NCI-H524 (cell line): ENCODE results near the gene SRSF3.

ENCODE experiments used
- DNase-seq, 2 experiments: peaks; one replicate each; lab custom pipeline; 2025; lab: John Stamatoyannopoulos, UW

The SRSF3 gene

DNA sequence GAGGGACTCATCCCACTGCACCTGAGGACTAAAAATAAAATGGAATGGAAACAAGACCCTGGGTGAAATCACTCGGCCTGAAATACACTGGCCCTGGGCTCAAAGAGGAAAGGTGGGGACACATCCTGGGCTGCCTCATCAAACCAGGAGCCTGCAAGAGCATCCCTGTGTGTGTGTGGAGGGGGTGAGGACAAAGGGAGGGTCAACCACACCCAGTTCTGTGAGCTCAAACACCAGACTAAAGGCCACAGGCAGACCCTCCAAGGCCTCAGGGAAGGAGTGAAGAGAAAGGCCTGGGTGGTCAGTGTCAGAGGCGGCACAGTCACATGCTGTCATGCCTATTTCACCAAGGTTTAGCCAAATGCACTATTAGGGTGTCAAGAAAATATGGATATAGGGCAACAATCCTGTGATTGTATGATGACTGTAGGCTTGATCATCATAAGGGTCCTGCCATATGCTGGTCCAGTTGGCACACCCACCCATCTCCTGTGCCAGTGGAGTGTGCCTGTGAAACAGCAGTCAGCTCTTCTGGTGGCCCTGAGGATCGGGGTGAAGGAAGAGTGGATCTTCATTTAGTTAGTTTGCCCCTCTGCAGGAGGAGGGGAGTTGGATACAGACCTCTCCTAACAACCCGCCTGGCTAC, 28.9 kb downstream of the SRSF3 start:
- DNase-seq, result no peak

DNA sequence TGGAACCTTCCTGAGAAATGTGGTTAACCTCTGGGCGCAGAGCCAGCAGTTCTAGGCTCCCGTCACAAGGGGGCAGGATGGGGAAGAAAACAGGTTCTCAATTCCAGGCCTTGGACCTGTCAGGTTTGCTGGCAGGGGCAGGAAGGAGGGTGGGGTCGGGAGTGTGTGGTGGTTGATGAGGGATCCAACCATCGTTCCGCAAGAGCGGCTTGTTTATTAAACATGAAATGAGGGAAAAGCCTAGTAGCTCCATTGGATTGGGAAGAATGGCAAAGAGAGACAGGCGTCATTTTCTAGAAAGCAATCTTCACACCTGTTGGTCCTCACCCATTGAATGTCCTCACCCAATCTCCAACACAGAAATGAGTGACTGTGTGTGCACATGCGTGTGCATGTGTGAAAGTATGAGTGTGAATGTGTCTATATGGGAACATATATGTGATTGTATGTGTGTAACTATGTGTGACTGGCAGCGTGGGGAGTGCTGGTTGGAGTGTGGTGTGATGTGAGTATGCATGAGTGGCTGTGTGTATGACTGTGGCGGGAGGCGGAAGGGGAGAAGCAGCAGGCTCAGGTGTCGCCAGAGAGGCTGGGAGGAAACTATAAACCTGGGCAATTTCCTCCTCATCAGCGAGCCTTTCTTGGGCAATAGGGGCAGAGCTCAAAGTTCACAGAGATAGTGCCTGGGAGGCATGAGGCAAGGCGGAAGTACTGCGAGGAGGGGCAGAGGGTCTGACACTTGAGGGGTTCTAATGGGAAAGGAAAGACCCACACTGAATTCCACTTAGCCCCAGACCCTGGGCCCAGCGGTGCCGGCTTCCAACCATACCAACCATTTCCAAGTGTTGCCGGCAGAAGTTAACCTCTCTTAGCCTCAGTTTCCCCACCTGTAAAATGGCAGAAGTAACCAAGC, 29.6 kb downstream of the SRSF3 start:
- peak; percentile 34 to 77 for DNase-seq

DNA sequence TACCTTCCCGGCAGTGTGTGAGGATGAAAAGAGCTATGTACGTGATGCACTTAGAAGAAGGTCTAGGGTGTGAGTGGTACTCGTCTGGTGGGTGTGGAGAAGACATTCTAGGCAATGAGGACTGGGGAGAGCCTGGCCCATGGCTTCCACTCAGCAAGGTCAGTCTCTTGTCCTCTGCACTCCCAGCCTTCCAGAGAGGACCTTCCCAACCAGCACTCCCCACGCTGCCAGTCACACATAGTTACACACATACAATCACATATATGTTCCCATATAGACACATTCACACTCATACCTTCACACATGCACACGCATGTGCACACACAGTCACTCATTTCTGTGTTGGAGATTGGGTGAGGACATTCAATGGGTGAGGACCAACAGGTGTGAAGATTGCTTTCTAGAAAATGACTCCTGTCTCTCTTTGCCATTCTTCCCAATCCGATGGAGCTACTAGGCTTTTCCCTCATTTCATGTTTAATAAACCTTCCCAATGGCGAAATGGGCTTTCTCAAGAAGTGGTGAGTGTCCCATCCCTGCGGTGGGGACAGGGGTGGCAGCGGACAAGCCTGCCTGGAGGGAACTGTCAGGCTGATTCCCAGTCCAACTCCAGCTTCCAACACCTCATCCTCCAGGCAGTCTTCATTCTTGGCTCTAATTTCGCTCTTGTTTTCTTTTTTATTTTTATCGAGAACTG, 30.4 kb downstream of the SRSF3 start:
- no peak for DNase-seq

DNA sequence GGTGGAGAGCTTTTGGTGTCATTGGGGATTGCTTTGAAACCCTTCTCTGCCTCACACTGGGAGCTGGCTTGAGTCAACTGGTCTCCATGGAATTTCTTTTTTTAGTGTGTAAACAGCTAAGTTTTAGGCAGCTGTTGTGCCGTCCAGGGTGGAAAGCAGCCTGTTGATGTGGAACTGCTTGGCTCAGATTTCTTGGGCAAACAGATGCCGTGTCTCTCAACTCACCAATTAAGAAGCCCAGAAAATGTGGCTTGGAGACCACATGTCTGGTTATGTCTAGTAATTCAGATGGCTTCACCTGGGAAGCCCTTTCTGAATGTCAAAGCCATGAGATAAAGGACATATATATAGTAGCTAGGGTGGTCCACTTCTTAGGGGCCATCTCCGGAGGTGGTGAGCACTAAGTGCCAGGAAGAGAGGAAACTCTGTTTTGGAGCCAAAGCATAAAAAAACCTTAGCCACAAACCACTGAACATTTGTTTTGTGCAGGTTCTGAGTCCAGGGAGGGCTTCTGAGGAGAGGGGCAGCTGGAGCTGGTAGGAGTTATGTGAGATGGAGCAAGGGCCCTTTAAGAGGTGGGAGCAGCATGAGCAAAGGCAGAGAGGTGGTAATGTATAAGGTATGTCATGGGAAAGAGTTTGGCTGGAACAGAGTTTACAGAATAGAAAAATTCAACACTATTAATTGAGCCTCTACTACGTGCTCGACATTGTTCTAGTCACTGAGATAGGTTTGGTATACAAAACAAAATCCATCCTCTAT, 31.2 kb downstream of the SRSF3 start:
- peak; percentile 75 to 88 for DNase-seq

DNA sequence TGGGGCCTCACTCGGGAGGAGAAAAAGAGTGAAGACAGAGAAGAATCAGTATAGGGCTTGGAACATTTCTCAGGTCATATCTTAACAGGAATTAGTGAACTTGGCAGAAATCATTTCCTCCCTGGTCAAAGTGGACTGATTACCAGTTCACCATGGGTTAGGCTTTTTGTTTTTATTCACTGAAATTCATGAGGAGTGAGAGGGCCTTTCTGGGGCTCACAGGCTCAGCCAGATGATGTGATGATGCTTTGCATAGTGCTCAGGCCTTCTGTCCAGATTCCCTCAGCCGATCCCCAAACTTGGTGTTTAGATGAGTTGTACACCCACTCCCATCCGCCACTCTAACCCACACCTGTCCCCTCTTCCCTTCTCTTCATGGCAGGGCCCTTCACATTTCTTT, 32.5 kb downstream of the SRSF3 start:
- no peak for DNase-seq

DNA sequence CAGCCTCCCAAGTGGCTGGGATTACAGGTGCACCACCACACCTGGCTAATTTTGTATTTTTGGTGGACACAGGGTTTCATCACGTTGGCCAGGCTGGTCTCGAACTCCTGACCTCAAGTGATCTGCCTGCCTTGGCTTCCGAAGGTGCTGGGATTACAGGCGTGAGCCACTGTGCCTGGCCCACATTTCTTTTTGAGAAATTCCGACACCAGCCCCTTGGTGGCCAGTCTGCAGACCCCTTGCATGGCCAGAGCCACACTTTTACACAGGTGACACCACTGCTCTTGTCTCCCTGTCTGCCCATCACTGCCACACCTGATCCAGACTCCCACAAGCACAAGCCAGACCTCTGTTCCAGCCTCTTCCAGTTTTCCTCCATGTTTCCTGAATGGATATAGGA, 33.0 kb downstream of the SRSF3 start:
- no peak for DNase-seq

DNA sequence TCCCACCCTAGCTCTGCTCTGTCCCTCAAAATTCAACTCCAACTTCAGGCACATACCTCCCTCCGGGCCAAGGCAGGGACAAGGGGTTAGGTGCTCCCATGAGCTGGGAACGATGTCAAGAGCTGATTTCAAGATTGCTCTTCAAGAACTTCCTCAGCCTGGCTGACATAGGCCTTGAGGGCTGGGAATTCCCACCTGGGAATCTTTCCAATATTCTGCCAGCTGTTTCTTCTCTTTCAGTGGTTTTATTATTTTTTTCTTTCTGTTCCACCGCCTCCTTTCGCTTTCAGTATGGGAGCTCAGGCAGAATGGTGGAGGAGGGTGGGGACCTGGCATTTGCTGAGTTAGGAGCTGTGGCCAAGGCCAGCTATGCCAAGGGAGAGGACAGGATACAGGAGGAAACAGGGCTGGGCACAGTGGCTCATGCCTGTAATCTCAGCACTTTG, 33.7 kb downstream of the SRSF3 start:
- no peak for DNase-seq

DNA sequence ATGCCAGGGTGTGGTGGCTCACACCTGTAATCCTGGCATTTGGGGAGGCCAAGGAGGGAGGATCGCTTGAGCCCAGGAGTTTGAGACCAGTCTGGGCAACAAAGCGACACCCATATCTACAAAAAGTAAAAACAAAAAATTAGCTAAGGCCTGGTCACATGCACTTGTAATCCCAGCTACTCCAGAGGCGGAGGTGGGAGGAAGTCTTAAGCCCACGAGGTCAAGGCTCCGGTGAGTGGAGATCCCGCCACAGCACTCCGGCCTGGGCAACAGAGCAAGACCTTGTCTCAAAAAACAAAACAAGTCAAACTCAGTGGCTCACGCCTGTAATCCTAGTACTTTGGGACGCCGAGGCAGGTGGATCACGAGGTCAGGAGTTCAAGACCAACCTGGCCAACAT, 35.6 kb downstream of the SRSF3 start:
- no peak for DNase-seq

DNA sequence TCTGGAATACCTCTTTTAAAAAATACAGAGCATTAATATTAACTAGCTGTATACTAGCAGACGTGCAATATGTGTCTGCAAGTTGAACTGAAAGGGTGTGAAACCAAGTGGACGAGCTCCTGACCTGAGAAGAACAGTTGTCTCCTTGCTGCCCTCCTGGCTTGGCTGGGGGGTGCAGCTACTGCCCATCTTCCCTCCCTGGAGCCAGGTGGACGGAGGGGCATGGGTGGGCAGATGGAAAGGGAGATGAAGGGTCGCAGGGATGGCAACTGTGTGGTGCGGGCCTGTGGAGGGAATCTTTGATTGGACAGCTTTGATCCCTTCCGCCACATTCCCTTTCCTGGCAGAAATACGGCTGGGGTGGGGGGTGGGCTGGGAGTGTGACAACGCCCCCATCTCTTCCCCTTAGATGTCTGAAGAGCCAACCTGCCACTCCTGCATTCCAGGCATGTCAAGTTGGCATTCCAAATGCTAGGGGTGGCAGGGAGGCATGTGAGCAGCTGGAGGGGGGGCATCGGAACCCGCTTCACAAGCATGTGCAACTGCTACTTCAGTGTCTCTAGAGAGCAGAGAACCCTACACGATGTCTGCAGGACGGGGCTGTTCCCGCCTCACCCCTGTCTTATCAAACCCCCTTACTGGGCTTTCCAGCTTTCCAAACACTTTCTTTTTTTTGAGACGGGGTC, 37.3 kb downstream of the SRSF3 start:
- peak in 1 of 2 experiments; percentile 46 for DNase-seq

DNA sequence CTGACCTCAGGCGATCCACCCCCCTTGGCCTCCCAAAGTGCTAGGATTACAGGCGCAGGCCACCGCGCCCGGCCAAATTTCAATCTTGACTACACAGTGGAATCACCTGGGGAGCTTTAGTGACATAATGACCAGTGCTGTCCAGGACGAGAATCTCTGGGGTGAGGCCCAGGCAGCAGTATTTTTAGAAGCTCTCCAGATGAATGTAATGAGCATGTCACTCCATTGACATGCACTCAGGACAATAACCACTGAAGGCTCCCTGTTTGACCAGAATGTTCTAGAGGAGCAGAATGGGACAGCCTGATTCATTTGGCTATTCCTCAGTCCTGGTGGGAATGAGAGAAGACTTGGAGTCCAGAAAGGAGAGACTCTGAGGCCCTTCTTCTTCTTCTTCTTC, 39.2 kb downstream of the SRSF3 start:
- no peak for DNase-seq

DNA sequence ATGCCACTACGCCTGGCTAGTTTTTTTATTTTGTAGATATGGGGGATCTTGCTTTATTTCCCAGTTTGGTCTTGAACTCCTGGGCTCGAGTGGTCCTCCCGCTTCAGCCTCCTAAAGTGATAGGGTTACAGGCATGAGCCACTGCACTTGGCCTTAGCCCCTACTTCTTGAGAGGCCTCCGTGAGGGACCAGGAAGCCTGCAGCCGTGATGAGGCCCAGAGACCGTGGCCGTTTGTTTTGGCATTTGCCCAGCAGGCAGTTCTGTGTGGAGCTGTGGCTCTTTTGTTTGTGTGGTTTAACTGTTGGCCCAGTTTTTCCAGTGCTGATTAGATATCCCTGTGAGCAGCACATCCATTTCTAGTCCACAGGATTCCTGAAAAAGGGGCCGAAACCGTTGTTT, 39.8 kb downstream of the SRSF3 start:
- no peak for DNase-seq

DNA sequence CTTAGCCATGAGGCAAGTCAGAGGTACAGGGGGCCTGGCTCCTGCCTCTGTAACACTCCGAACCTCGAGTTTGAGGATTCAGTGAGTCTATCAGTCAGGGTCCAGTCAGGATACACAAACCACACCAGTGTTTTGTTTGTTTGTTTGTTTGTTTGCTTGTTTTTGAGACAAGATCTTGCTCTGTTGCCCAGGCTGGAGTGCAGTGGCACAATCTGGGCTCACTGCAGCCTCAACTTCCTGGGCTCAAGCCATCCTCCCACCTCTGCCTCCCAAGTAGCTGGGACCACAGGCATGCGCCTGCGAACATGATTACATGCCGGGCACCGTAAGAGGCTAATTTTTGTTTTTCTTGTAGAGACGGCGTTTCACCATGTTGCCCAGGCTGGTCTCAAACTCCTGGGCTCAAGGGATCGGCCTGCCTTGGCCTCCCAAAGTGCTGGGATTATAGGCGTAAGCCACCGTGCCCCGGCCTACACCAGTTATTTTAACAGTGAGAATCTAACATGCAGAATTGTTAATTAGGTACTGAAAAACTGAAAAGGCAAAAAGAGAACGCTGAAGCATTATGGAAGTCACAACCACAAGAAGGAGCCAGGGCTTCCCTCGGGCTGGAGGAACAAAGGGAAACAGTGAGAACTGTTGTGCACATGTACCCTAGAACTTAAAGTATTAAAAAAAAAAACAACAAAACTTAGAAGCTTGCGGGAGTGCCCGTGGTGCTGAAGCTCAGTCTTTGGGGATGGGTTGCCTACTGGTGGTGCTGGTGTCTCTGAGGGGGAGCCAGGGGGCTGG, 40.4 kb downstream of the SRSF3 start:
- DNase-seq, result no peak

DNA sequence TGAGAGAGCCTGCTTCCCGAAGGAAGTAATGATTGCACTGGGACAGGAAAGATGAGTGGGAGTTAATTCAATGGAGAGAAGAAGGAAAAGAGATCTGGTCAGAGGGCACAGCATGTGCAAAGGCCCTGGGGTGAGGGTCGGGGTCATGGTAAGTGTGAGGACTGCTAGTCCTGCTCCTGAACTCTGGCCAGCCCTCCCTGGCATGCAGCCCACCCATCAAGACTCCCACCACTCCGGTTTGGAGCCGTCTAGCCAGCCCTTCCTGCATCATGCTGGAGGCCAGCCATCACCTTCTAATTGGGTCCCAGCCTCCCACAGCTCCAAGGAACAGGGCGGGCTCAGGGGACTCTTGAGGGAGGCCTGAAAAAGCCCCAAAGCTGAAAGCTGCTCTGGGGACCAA, 42.1 kb downstream of the SRSF3 start:
- DNase-seq, result no peak

DNA sequence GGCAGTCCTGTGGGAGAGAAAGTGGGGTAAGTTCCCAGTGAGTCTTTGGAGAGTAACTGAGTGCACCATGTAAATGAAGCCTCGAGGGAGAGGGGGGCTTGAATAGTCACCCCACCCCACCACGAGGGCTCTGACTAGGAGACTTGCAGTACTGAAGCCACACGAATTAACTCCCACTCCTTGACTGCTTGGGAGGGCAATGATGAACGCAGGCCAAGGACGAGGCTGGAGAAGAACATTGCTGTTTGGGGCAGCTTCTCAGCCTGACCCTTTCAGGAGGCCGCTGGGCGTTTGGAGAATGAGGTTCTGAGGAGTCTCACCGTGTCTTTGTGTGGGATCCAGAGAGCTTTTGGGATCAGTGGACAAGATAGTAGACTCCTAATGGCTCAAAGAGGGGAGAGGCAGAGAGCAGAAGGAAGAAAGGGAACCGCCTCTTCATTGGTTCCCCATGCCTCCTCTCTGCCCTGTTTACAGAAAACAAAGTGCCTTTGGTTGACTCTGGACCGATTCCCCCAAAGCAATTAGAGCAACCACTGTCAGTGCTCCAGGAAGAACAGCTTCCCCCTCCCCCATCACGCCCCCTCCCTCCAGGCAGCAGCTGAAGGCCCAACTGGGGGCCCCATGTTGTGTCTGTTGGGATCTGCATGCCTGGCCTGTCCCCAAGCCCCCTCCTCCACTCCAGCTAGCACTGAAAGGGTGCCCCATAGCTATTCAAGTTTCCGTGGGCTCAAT, 42.7 kb downstream of the SRSF3 start:
- DNase-seq, result no peak

DNA sequence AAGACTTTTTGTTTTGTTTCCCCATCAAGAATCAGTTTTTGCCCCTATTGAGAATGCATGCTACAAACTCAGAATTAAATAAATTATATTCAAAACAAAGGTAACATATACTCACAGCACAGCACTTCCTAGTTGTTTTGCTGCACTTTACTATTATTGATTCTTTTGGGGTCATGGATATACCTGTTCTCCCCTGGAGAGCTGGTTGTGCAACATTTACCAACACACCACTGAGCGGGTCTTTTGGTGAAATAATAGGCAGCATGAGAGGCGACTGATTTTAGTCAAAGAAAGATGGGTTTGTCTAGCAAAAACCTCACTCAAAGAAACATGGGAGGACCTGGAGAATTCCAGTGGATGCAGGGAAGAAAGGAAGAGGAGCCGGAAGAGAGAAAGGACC, 44.4 kb downstream of the SRSF3 start:
- DNase-seq, result no peak

DNA sequence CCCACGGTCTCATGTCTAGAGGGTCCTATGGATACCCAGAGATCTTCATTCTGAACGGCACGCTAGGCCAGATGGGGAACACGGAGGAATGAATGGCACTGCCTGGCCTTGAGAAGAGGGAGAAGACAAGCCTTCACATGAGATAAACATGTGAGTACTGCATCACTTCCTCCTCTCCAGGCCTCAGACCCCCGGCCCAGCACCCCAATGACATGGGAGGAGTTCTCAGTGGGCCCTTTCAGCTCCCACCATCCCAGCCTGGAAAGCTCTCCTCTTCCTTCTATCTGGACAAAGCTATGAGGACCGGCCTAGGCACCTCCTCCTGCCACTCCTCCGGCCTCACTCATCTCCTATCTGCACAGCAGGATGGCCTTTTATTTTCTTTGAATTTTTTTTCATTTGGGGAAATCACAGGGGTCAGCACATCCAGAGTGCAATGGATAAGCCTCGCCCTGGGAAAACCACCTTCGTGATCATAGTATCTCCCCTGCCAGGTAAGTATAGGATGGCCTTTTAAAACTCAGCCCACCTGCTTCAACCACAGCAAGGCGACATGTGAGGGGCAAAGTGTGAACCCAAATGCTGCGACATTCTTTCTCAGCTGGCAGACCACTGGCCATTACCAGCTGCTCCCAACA, 45.1 kb downstream of the SRSF3 start:
- no peak for DNase-seq

DNA sequence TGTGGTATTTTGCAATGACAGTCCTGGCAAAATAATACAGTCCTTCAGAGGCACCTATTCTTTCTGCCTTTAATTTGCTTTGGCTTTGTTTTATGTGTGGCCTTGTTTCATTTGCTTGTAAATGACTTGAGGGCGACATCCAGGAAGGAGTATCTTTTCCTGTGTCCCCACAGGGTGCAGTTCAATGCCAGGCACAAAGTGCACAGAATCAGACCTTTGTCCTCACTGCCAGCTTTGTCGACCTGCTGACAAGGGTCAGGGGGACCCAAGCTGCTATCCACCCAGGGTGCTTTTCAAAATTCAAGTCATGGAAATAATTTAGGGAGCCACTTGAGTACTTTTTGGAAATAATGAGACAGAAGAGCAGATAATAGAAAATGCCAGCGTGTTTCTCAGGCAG, 47.4 kb downstream of the SRSF3 start:
- no peak for DNase-seq

DNA sequence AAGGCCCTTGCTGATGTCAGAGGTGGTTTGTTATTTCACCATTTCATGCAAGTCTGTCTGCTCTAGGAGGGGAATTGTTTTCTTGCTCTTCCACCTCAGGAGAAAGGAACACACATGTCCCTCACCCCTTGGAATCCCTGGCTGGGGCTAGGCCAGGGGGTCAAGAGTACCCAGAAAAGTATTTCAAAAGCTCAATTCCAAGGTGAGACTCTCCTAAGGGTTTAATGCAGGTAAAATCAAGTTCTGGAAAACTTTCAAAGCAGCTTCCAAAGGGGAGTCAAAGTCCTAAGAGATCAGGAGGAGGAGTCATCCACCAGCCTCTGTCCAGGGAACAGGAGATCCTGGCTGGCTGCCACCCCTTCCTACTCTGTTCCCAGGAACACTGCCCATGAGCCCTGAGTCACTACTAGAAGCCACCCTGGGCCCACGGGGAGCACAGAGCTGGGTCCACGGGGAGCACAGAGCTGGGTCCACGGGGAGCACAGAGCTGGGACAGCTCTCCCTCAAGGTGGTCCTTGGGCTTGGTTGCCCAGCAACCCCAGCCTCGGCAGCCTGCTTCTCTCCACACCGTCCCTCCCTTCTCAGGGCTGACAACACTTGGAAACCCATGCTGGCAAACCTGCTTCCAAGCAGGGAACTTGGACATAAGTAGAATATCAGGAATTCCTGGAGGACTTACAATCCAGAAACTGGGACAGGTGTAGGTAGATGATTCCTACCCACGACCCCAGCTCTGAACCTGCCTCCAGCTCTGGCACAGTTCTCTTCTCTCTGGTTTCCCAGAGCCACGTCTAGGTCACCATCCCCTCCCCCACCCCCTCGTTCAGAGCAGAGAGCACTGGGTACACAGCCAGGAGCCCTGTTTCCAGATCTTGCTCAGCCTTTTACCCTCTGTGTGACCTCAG, 49.0 kb downstream of the SRSF3 start:
- no peak for DNase-seq
